Measurements from ENCODE around the gene DOK1. TPM values are rescaled to one million over a fixed set of nuclear protein-coding genes. Genes with fewer than 3 reads are reported as not detected.

DOK1 gene
- polyA plus RNA-seq, 1 donor (not counting 4 experiments of a cell fraction or from before 2014, with no cell fraction given): 0.97 TPM

GRCh38 chr2:74588664-74589063 lies 34.1 kb downstream of the DOK1 start:
- TF ChIP-seq EZH2 (IDR thresholded peaks at IDR 0.05; ENCODE audit: low read length) (no peak), CTCF (optimal IDR thresholded peaks at IDR 0.05 in 1 of 3, IDR thresholded peaks at IDR 0.05 in 1 of 3, conservative IDR thresholded peaks at IDR 0.05 in 1 of 3; ENCODE audit: extremely low read depth in 1 of 3, insufficient read depth in 2 of 3, low read length in 3 of 3) (no peak)
- FAIRE-seq: no peak
- no peak for DNase-seq (ENCODE audit: low read depth, low spot score)
- Histone ChIP-seq H3K79me2 (ENCODE audit: control insufficient read depth, insufficient read depth, low read length) (no peaks in the 10 kb centered on the region), H4K20me1 (ENCODE audit: control insufficient read depth, extremely low read depth, insufficient read depth, low read length) (no peaks in the 10 kb centered on the region), H3K36me3 (ENCODE audit: control insufficient read depth in 2 of 2, extremely low read depth in 1 of 2, insufficient read depth in 2 of 2, low read length in 2 of 2) (no peaks in the 10 kb centered on the region), H3K27ac (ENCODE audit: control insufficient read depth, insufficient read depth, low read length) (no peak overlapping the region), H3K9ac (ENCODE audit: control insufficient read depth, extremely low read depth, insufficient read depth, low read length) (no peak overlapping the region), H3K4me2 (ENCODE audit: control insufficient read depth, extremely low read depth, insufficient read depth, low read depth, low read length) (no peak overlapping the region), H3K4me1 (ENCODE audit: control insufficient read depth, extremely low read depth, insufficient read depth, low read length) (no peaks in the 10 kb centered on the region), H3K9me1 (ENCODE audit: control insufficient read depth, extremely low read depth, insufficient read depth, low read length) (no peaks in the 10 kb centered on the region), H3K27me3 (ENCODE audit: control insufficient read depth, extremely low read depth, insufficient read depth, low read length) (peaks cover 7% of the 10 kb centered on the region), H3K4me3 (ENCODE audit: control insufficient read depth in 2 of 3, extremely low read depth in 1 of 3, insufficient read depth in 2 of 3, low read depth in 1 of 3, low read length in 3 of 3) (no peak overlapping the region), H2AFZ (ENCODE audit: control insufficient read depth, low read length) (no peak overlapping the region), H3K9me3 (ENCODE audit: control insufficient read depth, low read depth, low read length) (no peaks in the 10 kb centered on the region)
- dilution Hi-C loops (cut with MboI; ENCODE audit: extremely low pct_ligation_motif_present, low sequenced_read_pairs): no loop called here

GRCh38 chr2:74593826-74594772 lies 39.6 kb downstream of the DOK1 start:
- H3K9me1 ChIP-seq (ENCODE audit: control insufficient read depth, extremely low read depth, insufficient read depth, low read length): no peaks in the 10 kb centered on the region
- H3K4me3 ChIP-seq (ENCODE audit: control insufficient read depth in 2 of 3, extremely low read depth in 1 of 3, insufficient read depth in 2 of 3, low read depth in 1 of 3, low read length in 3 of 3): no peak overlapping the region
- no peaks in the 10 kb centered on the region for H3K4me1 ChIP-seq (ENCODE audit: control insufficient read depth, extremely low read depth, insufficient read depth, low read length)
- no peaks in the 10 kb centered on the region for H3K9me3 ChIP-seq (ENCODE audit: control insufficient read depth, low read depth, low read length)
- dilution Hi-C loops (cut with MboI; ENCODE audit: extremely low pct_ligation_motif_present, low sequenced_read_pairs): no loop called here
- no peak overlapping the region for H3K4me2 ChIP-seq (ENCODE audit: control insufficient read depth, extremely low read depth, insufficient read depth, low read depth, low read length)
- H3K9ac ChIP-seq (ENCODE audit: control insufficient read depth, extremely low read depth, insufficient read depth, low read length): no peak overlapping the region
- DNase-seq (ENCODE audit: low read depth, low spot score): no peak
- H2AFZ ChIP-seq (ENCODE audit: control insufficient read depth, low read length): no peak overlapping the region
- no peak for FAIRE-seq
- H4K20me1 ChIP-seq (ENCODE audit: control insufficient read depth, extremely low read depth, insufficient read depth, low read length): no peaks in the 10 kb centered on the region
- TF ChIP-seq CTCF (optimal IDR thresholded peaks at IDR 0.05 in 1 of 3, IDR thresholded peaks at IDR 0.05 in 1 of 3, conservative IDR thresholded peaks at IDR 0.05 in 1 of 3; ENCODE audit: extremely low read depth in 1 of 3, insufficient read depth in 2 of 3, low read length in 3 of 3) (no peak), EZH2 (IDR thresholded peaks at IDR 0.05; ENCODE audit: low read length) (no peak)
- H3K27me3 ChIP-seq (ENCODE audit: control insufficient read depth, extremely low read depth, insufficient read depth, low read length): peaks cover 7% of the 10 kb centered on the region
- no peaks in the 10 kb centered on the region for H3K36me3 ChIP-seq (ENCODE audit: control insufficient read depth in 2 of 2, extremely low read depth in 1 of 2, insufficient read depth in 2 of 2, low read length in 2 of 2)
- no peaks in the 10 kb centered on the region for H3K79me2 ChIP-seq (ENCODE audit: control insufficient read depth, insufficient read depth, low read length)
- H3K27ac ChIP-seq (ENCODE audit: control insufficient read depth, insufficient read depth, low read length): no peak overlapping the region
